Neural cell (in vitro differentiated cells): ENCODE measurements around the gene ZBTB32. TPM values are rescaled to one million over a fixed set of nuclear protein-coding genes. Genes with fewer than 3 reads are reported as not detected.

Source experiments
- H2AFZ ChIP-seq: fragments of 200-600, 300-800 bp; sonication (generic), shearing (Covaris generic); 2 replicates; pipeline ENCODE4 v1.6.0; 2014; ENCODE audit warnings: low read depth, mild to moderate bottlenecking, antibody characterized with exemption, low read length, moderate library complexity
- H3F3A ChIP-seq: fragments of 200-600 bp; shearing (Covaris generic); 2 replicates; pipeline ENCODE4 v1.6.1; 2016; ENCODE audit warnings: mild to moderate bottlenecking, moderate library complexity, mixed read lengths, antibody characterized with exemption, low read length; ENCODE audit not compliant: insufficient read depth, poor library complexity, severe bottlenecking
- H3K27ac ChIP-seq: fragments of 200-600, 300-800 bp; sonication (generic), shearing (Covaris generic); 2 replicates; pipeline ENCODE4 v1.5.1; 2014; ENCODE audit warnings: mild to moderate bottlenecking, low read length, moderate library complexity
- H3K27me3 ChIP-seq: fragments of 300-800, 200-600 bp; sonication (generic), shearing (Covaris generic); 2 replicates; pipeline ENCODE4 v1.6.0; 2014; ENCODE audit warnings: mild to moderate bottlenecking, low read depth, low read length, moderate library complexity; ENCODE audit not compliant: insufficient read depth
- H3K36me3 ChIP-seq: fragments of 300-800, 200-600 bp; sonication (generic), shearing (Covaris generic); 2 replicates; pipeline ENCODE4 v1.5.1; 2014; ENCODE audit warnings: mild to moderate bottlenecking, antibody characterized with exemption, low read length, moderate library complexity; ENCODE audit not compliant: insufficient read depth
- H3K4me2 ChIP-seq: fragments of 300-800, 200-600 bp; sonication (generic), shearing (Covaris generic); 2 replicates; pipeline ENCODE4 v1.6.0; 2014; ENCODE audit warnings: mild to moderate bottlenecking, low read length
- H3K4me3 ChIP-seq: fragments of 300-800, 200-600 bp; sonication (generic), shearing (Covaris generic); 2 replicates; pipeline ENCODE4 v1.5.1; 2014; ENCODE audit warnings: mild to moderate bottlenecking, low read length, moderate library complexity
- H3K79me2 ChIP-seq: fragments of 200-600 bp; shearing (Covaris generic); replicated peaks from 2 replicates; pipeline ENCODE4 v1.6.0; 2014; ENCODE audit warnings: mild to moderate bottlenecking, low read length, moderate library complexity; ENCODE audit not compliant: insufficient read depth
- H3K9ac ChIP-seq: fragments of 300-800, 200-600 bp; sonication (generic), shearing (Covaris generic); 2 replicates; pipeline ENCODE4 v1.6.1; 2016; ENCODE audit warnings: mild to moderate bottlenecking, low read length, mixed read lengths
- H3K9me2 ChIP-seq: fragments of 200-600 bp; shearing (Covaris generic); 2 replicates; pipeline ENCODE4 v1.6.1; 2016; ENCODE audit warnings: mild to moderate bottlenecking, low read length, mixed read lengths; ENCODE audit not compliant: insufficient read depth
- H3K9me3 ChIP-seq: fragments of 200-600, 300-800 bp; sonication (generic), shearing (Covaris generic); 2 replicates; pipeline ENCODE4 v1.6.1; 2016; ENCODE audit warnings: mild to moderate bottlenecking, mixed run types, low read length, moderate library complexity, mixed read lengths
- H4K20me1 ChIP-seq: fragments of 200-600 bp; shearing (Covaris generic); 2 replicates; pipeline ENCODE4 v1.6.1; 2016; ENCODE audit warnings: mild to moderate bottlenecking, mixed run types; ENCODE audit not compliant: insufficient read depth
- CTCF ChIP-seq: fragments of 450-650 bp; IDR thresholded peaks from 2 replicates; pipeline ENCODE4 v1.5.1; 2014; ENCODE audit warnings: antibody characterized with exemption, mild to moderate bottlenecking, moderate library complexity; ENCODE audit not compliant: poor library complexity, severe bottlenecking
- EP300 ChIP-seq: fragments of 450-650 bp; conservative IDR thresholded peaks from 2 replicates; pipeline ENCODE4 v1.6.1; 2014; ENCODE audit warnings: antibody characterized with exemption, mild to moderate bottlenecking, moderate library complexity; ENCODE audit not compliant: poor library complexity, severe bottlenecking
- EZH2 ChIP-seq: fragments of 200-600, 300-800 bp; shearing (Covaris generic), sonication (generic); IDR thresholded peaks from 2 replicates; pipeline ENCODE4 v1.6.1; 2014; ENCODE audit warnings: antibody characterized with exemption, low read length, borderline replicate concordance, mild to moderate bottlenecking; ENCODE audit not compliant: insufficient read depth, poor library complexity, severe bottlenecking
- MXI1 ChIP-seq: fragments of 450-650 bp; conservative IDR thresholded peaks from 2 replicates; pipeline ENCODE4 v1.6.1; 2014; ENCODE audit warnings: antibody characterized with exemption, mild to moderate bottlenecking; ENCODE audit not compliant: poor library complexity, severe bottlenecking
- POLR2AphosphoS5 ChIP-seq: IDR thresholded peaks from 2 replicates; pipeline ENCODE4 v1.6.1; 2012
- RAD21 ChIP-seq: fragments of 450-650 bp; conservative IDR thresholded peaks from 2 replicates; pipeline ENCODE4 v1.6.1; 2014; ENCODE audit warnings: antibody characterized with exemption, mild to moderate bottlenecking, moderate library complexity
- REST ChIP-seq: IDR thresholded peaks from 2 replicates; pipeline ENCODE4 v1.6.1; 2012; ENCODE audit warnings: borderline replicate concordance
- SMC3 ChIP-seq: fragments of 450-650 bp; conservative IDR thresholded peaks from 2 replicates; pipeline ENCODE4 v1.6.1; 2014; ENCODE audit warnings: antibody characterized with exemption, mild to moderate bottlenecking, moderate library complexity; ENCODE audit not compliant: poor library complexity
- TAF1 ChIP-seq: IDR thresholded peaks from 2 replicates; pipeline ENCODE4 v1.6.1; 2012; ENCODE audit warnings: low read depth
- polyA plus RNA-seq: library from polyadenylated mRNA; depleted of rRNA; stranded (reverse); fragments of >200 nt; gene quantifications from 2 replicates; pipeline ENCODE4 v1.2.3, GENCODE V29; 2014

ZBTB32 gene
- polyA plus RNA-seq, 1 donor from 2014 or later: not detected

GRCh38 chr19:35755550-35756376 lies 51.4 kb downstream of the ZBTB32 start:
- H3K9me3 ChIP-seq: no peaks in the 10 kb centered on the region
- no peak for TF ChIP-seq EP300
- TF ChIP-seq CTCF: no peak
- H3K9me2 ChIP-seq: no peaks in the 10 kb centered on the region
- H2AFZ ChIP-seq: no peak overlapping the region
- H4K20me1 ChIP-seq: no peaks in the 10 kb centered on the region
- H3F3A ChIP-seq: no peaks in the 10 kb centered on the region
- peaks cover 8% of the 10 kb centered on the region for H3K36me3 ChIP-seq
- H3K27me3 ChIP-seq: no peaks in the 10 kb centered on the region
- no peak overlapping the region for H3K9ac ChIP-seq
- H3K4me2 ChIP-seq: no peak overlapping the region
- no peak overlapping the region for H3K27ac ChIP-seq
- no peak overlapping the region for H3K4me3 ChIP-seq
- H3K79me2 ChIP-seq: peaks cover 15% of the 10 kb centered on the region

GRCh38 chr19:35756377-35757230 lies 52.2 kb downstream of the ZBTB32 start, which contains the start of gene HSPB6:
Gene HSPB6 (minus strand): TSS chr19:35757029. CDS start chr19:35757008, 21 bp downstream.
- H3K9ac ChIP-seq: peak within 1 kb of the TSS; percentile 50
- no peak within 1 kb of the TSS for H3K4me2 ChIP-seq
- no peaks in the 10 kb centered on the region for H3K9me3 ChIP-seq
- no peaks in the 10 kb centered on the region for H4K20me1 ChIP-seq
- H3K9me2 ChIP-seq: no peaks in the 10 kb centered on the region
- H3K27ac ChIP-seq: peak within 1 kb of the TSS; percentile 28
- H3K27me3 ChIP-seq: no peaks in the 10 kb centered on the region
- H3K4me3 ChIP-seq: peak within 1 kb of the TSS; percentile 91
- no peak for TF ChIP-seq RAD21
- TF ChIP-seq POLR2AphosphoS5: no peak
- no peak for TF ChIP-seq CTCF
- TF ChIP-seq MXI1: no peak
- TF ChIP-seq EZH2: no peak
- no peak for TF ChIP-seq SMC3
- TF ChIP-seq REST: no peak
- no peak for TF ChIP-seq EP300
- no peak for TF ChIP-seq TAF1
- peaks cover 15% of the 10 kb centered on the region for H3K79me2 ChIP-seq
- H3K36me3 ChIP-seq: peaks cover 8% of the 10 kb centered on the region
- no peak within 1 kb of the TSS for H2AFZ ChIP-seq
- H3F3A ChIP-seq: no peaks in the 10 kb centered on the region
